Cerebellar nuclear complex (tissue), 1 donor: ENCODE data around the gene TNPO2.
"Not testable (repeated sequence)": the region's sequence is repeated elsewhere in the genome, so short reads cannot be mapped to it uniquely, and the experiment has no call there.

Source experiments
- DNase-seq, 2 experiments: peaks; one replicate each; lab custom pipeline; 2025; lab: John Stamatoyannopoulos, UW

Gene TNPO2

DNA sequence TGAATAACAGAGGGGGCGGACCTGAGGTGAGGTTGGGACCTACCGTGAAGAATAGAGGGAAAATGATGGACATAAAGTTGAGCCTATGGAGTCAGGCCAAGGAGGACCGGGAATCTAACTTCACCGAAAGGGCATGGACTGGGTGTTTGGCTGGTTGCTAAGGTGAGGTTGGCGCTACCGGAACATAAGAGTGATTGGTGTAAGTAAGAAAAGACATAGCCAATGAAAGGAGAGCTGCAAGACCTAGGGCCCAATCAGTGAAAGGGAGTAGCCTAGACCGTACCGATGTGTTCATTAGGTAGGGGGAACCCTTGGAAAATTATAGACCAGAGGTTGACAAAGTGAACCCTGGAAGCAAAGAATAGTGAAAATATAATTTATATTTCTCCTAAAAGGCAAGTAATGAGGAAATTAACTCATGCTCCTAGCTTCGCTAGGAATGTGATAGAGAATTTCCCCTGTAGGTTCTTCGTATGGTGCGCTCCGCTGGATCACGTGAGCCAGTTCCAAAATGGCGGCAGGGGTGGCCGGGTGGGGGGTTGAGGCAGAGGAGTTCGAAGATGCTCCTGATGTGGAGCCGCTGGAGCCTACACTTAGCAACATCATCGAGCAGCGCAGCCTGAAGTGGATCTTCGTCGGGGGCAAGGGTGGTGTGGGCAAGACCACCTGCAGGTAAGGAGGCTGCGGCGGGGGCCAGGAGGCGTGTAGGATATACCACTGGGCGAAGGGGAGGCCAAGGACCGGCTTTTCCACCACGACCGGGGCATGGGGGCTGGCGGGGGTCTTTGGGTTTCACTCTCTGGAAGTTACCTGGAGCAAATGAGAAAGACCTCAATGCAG, 13.5 kb upstream of the TNPO2 start, which contains the start of gene GET3:
TSS of gene GET3 (plus strand) at position 503 of the 840 bp plus-strand sequence. CDS start at position 512, 9 bp downstream.
- peak; percentile 97 to 98 for DNase-seq

DNA sequence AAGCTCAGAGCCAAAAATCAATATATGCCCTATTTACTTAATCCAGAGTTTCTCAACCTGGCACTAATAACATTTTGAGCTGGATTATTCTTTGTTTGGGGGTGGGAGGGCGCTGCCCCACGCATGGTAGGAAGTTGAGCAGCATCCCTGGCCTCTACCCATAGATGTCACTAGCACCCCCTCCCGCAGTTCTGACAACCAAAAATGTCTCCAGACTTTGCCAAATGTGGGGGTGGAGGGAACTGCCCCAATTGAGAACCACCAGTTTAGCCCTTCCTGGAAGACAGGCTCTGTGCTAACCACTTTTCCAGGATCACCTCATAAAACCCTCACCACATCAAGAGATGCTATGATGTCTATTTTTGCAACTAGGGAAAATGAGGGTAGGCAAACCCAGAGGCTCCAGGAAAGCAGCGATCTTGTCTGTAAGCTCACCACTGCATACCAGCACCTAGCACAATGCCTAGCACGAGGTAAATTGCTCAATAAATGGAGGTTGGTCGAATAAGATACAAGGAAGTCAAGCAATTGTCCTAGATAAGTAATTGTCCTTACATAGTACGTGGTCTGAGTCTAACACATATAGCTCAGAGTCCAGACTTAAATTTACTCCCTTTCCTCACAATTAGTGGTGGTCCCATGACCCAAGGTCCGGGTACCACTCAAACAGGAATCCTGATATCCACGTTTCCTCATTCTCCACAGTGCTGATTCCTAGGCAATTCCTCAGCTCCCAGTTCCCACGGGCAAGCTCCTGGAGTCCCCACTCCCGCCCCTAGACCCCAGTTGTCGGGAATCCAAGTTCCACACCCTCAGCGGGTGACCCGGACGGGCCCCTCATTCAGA, 9.9 kb upstream of the TNPO2 start:
- no peak for DNase-seq

DNA sequence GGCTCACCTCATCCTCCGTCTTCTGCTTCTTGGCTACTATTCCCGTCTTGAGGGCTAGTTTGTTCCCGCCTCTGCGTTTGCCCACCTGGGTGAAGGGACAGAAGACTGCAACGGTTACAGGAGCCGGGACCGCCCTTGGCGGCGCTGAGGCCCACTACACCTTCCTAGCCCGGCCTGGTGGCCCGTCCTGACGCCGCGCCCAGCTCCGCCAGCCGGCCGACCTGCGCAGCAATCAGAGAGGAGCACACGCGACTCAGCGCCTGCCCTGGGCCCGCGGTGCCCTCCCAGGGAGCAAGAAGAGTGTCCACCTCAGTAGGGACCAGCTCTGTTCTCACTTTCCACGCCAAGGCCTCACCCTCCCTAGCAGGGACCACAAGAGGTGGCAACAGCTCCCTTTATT, 7.6 kb upstream of the TNPO2 start:
- DNase-seq = no peak

DNA sequence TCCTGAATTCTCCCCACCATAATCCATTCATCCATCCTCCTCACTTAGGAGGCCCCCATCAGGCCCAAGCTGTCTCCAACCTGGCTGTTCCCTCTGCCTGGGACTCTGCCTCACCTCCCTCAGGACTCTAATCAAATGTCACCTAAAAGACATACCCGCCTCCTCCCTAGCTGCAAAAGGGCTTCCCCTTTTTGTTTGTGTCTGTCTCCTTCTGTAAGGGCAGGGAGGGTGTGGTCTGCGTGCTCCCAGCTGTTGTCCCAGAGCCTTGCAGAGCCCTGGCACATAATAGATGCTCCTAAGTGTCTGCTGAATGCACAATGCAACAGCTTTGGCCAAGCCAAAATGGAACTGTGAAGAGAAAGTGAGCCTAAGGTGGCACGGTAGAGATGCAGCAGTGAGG, 6.3 kb upstream of the TNPO2 start:
- no peak for DNase-seq

DNA sequence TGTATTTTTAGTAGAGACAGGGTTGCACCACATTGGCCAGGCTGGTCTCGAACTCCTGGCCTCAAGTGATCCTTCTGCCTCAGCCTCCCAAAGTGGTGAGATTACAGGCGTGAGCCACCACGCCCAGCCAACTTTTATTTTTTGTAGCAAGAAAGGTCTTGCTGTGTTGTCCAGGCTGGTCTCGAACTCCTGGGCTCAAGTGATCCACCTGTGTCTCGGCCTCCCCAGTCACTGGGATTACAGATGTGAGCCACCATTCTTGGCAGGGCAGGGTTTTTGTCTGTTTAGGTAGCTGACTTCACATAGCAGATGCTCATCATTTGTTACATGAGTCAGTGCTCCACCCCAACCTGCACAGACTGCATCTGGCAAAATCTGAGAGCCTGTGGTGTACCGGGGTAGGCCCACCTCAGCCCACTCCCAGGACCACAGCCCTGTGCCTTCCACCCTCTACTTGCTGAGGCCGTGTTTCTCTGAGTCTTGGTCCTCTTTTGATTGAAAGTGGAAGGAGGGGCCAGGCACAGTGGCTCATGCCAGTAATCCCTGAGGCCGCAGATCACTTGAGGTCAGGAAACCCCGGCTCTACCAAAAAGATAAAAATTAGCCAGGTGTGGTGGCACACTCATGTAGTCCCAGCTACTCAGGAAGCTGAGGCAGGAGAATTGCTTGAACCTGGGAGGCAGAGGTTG, 4.2 kb upstream of the TNPO2 start:
- no peak for DNase-seq

DNA sequence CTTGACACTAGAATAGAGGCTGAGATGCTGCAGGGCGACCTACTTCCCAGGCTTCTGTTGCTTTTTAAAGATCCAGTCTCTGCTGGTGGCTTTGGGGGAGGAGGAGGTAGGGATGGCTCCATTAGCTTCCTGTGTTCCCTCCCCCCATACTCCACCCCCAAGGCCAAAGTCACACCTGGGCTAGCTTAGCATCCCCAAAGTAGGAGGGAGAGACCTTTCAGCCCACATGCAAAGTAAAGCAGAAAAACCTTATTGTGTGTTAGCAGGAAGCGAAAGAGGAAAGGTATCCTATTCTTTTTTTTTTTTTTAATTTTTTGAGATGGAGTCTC, 3.2 kb upstream of the TNPO2 start:
- no peak for DNase-seq

DNA sequence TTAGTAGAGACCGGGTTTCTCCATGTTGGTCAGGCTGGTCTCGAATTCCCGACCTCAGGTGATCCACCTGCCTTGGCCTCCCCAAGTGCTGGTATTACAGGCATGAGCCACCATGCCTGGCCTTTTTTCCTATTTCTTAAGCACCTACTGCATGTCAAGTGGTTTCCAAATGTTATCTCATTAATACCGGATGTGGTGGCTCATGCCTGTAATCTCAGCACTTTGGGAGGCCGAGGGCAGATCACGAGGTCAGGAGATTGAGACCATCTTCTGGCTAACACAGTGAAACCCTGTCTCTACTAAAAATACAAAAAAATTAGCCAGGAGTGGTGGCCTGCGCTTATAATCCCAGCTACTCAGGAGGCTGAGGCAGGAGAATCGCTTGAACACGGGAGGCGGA, 1.9 kb upstream of the TNPO2 start:
- DNase-seq = not testable (repeated sequence)

DNA sequence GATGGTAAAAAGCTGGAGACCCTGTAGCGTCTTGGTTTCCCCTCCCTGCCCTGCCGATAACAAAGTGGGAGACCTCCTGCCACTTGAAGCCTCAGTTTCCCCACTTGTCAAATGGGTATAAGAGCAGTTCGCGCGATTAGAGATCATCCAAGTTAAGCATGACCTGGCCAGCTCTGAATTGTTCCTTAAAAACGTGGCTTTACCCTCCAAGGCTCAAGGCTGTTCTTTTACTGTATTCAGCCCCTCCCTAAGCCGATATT, 421 bp downstream of the TNPO2 start:
- DNase-seq = no peak

DNA sequence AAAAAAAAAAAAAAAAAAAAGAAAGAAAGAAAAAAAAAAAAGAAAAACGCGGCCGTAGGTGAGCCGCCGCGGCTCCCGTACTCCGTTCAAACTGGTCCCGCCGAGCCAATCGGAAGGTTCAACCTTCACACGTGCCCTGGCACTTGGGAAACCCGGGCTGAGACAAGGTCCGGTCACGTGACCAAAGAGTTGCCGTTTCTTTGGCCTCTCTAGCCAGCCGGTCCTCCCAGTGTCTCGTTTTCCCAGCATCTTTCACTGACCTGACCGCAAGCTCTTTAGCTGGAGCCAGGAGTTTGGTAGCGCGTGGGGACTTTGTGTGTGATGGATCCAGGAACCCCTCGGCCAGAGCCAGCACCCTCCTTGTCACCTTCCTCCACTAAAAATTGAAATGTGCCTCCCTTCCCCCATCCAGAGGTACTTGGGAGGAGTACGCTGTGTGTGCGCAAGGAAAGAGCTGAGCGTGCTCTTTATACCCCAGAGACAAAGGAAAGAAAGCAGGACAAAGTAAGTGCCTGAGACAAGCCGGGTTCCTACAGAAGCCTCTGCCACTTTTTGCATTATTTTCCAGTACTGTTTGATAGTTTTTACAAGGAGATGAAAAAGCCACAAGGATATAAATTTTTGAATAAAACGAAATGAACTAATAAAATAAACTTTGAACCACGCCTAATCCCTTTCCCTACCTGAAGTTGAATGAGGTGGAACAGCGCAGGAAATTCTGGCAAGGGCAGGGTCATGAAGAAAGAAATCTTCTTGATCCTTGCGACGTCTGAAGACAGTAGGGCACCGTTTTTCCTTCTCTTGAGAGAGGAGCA, 959 bp downstream of the TNPO2 start:
- DNase-seq = peak; percentile 40 to 84

DNA sequence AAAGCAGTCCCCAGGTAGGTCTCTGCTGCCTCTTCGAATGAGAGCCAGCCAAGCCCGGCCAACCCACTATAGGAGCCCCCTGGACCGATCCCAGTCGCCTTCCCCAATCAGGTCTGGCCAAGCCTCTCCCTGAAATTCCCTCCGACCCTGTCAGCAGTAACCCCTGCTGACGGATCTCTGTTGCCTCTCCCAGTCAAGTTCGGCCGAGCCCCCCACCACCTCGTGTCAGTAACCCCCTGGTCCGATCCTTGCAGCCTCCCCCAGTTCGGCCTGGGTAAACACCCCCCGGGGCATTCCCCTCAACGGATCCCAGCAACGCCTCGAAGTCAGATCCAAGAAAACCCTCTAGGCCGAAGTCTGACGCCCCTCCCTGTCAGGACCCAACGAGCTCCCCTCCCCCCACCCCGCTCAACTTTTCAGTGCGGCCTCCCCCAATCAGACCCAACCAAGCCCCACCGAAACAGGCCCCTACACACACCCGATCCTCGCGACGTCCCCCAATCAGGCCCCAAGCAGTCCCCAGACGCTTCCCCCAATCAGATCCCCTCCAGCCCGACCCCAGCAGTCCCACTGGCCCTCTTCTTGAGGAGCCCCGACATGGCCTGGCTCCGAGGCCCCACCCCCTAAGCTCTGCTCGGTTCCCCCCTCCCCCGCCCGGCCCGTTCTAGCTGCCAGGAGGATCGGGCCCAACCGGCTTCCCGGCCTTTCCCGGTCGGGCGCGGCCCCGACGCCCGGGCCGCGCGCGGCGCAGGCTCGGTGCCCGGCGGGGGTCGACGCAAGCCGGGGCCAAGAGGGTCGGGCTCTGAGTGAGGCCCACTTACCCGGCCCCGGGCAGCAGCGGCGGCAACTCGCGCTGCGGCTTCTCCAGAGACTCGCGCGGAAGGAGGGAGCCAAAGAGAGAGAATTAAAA, 1.8 kb downstream of the TNPO2 start:
- no peak for DNase-seq

DNA sequence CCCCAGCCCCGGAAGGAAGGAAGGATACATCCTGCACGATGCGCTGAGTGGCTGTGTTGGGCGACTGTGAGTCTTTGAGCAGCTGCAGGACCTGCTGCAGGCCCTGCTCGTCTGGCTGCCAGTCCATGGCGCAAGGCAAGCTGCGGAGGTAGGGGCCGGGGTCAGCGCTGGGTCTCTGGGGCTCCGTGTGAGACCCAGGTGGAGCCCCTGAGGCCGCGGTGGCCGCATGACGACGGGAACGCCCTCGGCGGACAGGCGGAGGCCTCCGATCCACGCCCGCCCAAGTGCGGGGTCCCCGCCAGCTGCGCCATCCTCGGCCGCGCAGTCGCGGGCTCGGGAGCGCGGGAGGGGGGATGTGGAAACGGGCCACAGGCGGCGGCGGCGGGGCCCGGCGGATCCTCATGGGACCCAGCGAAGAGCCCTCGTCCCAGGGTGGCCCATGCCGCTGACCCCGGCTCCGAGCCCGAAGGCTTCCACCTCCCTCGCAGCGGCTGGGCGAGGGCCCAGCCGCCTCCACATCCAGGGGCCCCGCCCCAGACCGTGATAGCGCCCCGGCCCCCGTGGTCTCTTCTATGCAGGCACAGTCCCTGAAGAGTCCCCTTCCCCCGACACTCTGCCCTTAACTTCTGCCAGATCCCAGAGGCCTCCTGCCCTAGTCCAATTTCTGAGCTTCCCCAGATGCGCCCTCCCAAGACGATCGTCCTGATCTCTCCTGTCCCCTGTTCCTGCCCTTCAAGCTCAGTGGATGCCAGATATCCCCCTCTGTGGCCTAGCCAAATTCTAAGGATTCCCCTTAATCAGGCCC, 2.7 kb downstream of the TNPO2 start:
- no peak for DNase-seq

DNA sequence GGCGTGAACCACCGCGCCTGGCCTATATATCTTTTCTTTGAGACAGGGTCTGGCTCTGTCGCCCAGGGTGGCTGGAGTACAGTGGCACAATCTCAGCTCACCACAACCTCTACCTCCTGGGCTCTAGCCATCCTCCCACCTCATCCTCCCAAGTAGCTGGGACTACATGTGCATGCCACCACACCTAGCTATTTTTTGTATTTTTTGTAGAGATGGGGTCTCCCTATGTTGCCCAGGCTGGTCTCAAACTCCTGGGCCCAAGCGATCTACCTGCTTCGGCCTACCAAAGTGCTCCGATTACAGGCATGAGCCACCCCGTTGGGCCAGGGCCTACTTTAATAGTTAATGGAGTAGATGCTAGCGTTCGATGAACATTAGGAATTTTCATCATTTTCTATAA, 3.4 kb downstream of the TNPO2 start:
- no peak for DNase-seq

DNA sequence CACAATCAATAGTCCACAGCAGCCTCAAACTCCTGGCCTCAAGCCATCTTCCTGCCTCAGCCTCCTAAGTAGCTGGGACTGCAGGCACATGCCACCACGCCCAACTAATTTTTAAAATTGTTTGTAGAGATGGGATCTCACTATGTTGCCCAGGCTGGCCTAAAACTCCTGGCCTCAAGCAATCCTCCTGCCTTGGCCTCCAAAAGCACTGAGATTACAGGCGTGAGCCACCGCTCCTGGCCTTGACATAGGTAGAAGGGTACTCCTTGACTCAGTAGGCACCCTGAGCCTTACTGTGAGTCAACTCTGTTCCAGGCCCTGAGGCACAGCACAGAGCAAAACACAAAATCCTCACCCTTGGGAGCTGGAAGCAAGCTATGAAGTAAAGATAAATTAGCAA, 7.8 kb downstream of the TNPO2 start:
- DNase-seq = no peak

DNA sequence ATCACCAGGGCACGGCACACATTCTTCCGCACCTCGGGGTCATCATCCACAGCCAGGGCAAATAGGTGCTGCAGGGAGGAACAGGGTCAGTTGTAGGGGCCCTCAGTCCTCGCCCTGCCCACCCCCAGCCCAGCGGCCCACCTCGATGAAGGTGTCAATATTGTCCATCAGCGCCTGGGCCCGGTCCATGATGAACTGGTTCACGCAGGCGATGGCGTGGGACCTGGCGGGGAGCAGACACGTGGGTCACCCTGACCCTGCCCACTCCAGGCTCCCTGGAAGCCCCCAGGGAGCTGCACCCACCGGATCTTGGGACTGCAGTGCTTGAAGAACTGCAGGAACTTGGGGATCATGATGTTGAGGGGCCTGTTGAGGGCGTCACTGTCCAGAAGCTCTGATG, 8.6 kb downstream of the TNPO2 start:
- no peak for DNase-seq

DNA sequence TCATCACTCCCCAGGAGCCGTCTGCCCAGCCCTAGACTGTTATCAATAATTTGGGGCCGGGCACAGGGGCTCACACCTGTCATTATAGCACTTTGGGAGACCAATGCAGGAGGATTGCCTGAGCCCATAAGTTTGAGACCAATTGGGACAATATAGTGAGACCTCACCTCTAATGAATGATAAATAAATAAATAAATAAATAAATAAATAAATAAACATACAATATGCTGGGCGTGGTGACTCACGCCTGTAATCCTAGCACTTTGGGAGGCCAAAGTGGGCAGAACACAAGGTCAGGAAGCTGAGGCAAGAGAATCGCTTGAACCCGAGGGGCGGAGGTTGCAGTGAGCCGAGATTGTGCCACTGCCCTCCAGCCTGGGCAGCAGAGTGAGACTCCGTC, 10.4 kb downstream of the TNPO2 start:
- not testable (repeated sequence) for DNase-seq

DNA sequence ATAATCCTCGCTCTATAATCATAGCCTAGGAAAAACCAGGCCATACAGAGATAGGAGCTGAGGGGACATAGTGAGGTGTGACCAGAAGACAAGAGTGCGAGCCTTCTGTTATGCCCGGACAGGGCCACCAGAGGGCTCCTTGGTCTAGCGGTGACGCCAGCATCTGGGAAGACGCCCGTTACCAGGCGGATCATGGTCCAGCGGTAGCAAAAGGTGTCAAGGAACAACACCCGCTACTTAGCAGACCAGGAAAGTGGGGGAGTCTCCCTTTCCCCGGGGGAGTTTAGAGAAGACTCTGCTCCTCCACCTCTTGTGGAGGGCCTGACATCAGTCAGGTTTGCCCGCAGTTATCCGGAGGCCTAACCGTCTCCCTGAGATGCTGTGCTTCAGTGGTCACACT, 11.7 kb downstream of the TNPO2 start:
- DNase-seq = not testable (repeated sequence)

DNA sequence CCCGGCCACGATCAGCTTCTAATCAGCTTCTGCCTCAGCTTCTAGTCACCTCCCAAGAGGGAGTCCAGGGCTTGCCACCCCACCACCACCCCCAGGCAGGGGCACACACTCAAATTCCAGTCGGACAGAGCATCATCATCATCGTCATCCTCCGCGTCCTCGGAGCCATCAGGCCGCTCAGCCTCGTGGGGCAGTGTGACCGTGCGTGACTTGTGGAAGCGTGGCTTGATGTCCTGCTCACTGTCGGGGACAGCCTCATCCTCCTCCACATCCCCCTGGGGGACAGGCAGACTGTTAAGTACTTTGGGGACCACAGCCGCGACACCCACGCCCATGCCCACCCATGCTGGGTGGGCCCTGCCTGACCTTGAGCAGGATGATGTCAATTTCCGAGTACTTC, 12.5 kb downstream of the TNPO2 start:
- DNase-seq = no peak

DNA sequence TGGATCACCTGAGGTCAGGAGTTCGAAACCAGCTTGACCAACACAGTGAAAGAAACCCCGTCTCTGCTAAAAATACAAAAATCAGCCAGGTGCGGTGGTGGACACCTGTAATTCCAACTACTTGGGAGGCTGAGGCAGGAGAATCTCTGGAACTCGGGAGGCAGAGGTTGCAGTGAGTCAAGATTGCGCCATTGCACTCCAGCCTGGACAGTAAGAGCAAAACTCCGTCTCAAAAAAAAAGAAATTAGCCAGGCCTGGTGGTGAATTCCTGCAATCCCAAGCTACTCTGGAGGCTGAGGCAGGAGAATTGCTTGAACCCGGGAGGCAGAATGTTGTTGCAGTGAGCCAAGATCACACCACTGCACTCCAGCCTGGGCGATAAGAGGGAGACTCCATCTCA, 15.1 kb downstream of the TNPO2 start:
- no peak for DNase-seq

DNA sequence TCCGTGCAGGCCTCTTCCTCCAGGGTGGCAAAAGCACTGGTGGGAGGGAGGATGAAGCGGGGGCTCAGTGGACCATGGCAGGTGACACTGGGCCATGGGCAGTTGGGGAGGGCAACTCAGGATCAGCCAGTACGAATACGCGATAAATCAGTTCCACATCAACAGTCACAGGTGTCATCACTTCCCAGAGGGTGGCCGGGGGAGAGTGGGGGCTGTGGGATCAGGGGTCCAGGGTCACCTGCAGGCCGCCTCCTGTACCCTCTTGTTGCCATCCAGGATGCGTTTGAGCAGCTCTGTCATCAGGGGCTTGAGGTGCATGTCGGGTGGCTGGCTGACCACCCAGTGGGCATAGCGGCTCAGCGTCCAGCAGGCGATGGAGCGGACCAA, 17.4 kb downstream of the TNPO2 start:
- no peak for DNase-seq

DNA sequence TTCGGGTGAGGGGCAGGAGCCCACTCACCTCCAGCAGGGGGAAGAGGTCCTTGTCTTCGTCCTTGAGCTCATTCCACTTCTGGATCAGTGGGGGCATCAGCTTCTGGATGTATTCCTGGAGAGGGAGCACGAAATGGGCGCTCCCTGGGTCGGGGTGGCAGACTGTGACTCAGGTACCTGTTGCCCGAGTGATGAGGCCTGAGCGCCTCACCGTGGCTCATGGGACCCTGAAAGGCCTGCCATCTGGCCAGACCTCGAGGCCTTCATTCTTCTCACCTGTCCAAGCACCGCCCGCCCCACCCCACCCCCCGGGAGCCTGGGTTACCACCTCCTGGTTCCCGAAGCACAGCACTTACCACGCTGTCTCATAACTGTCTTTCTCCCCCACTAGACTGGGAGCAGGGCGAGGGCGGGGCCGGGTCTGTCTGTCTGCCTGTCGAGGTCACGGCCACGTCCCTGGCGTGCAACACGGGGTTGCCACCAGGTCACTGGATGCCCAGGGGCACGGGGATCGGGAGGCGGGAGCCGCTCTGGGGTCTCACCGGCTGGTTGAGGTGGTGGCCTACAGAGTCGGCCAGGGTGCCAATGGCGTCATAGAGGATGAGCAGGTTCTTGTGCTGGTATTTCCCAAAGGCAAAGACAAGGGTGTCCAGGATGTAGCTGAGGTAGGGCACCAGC, 17.9 kb downstream of the TNPO2 start:
- no peak for DNase-seq
